ENCODE data around the gene NARF. TPM values are rescaled to one million over a fixed set of nuclear protein-coding genes. Genes with fewer than 3 reads are reported as not detected.
"Not testable (repeated sequence)": the region's sequence is repeated elsewhere in the genome, so short reads cannot be mapped to it uniquely, and the experiment has no call there.

The NARF gene
- total and polyA plus RNA-seq, 9 donors: 29.6 to 52.7 (median 47.5) TPM

- 61 to 65% (median 65%) methylated on average over 21 of the region's 21 CpGs for WGBS, 3 donors
- Histone ChIP-seq H3K9me3 (no peaks in the 10 kb centered on the region), H3K4me1 (ENCODE audit: insufficient read depth) (no peaks in the 10 kb centered on the region), H3K27ac (no peak overlapping the region), H3K36me3 (no peaks in the 10 kb centered on the region), H3K27me3 (no peaks in the 10 kb centered on the region), H3K4me3 (no peak overlapping the region)
- no peak for DNase-seq
- intact Hi-C loops (cut with DNase I): no loop called here
- TF ChIP-seq POLR2A (IDR thresholded peaks at IDR 0.05) (no peak), EP300 (IDR thresholded peaks at IDR 0.05) (no peak), CTCF (IDR thresholded peaks at IDR 0.05) (no peak)
Measured at GRCh38 chr17:82503728-82504308, 45.3 kb downstream of the NARF start.

- no peak for DNase-seq
- intact Hi-C loops (cut with DNase I): no loop called here
- Histone ChIP-seq H3K27me3 (no peaks in the 10 kb centered on the region), H3K4me1 (ENCODE audit: insufficient read depth) (no peaks in the 10 kb centered on the region), H3K4me3 (no peak overlapping the region), H3K27ac (no peak overlapping the region), H3K9me3 (no peaks in the 10 kb centered on the region), H3K36me3 (no peaks in the 10 kb centered on the region)
- no peak for TF ChIP-seq POLR2A (IDR thresholded peaks at IDR 0.05)
- TF ChIP-seq EP300 (IDR thresholded peaks at IDR 0.05): no peak
- TF ChIP-seq CTCF (IDR thresholded peaks at IDR 0.05): no peak
- 81 to 85% (median 84%) methylated on average over 6 of the region's 6 CpGs for WGBS, 3 donors
Measured at GRCh38 chr17:82505296-82505695, 46.8 kb downstream of the NARF start.

- WGBS, 3 donors: 69 to 73% (median 72%) methylated on average over 7 of the region's 7 CpGs
Measured at GRCh38 chr17:82506402-82506801, 47.9 kb downstream of the NARF start.

GRCh38 chr17:82507631-82508175, 49.2 kb downstream of the NARF start:
- no peaks in the 10 kb centered on the region for H3K4me1 ChIP-seq (ENCODE audit: insufficient read depth)
- no peak for DNase-seq
- 78 to 86% (median 83%) methylated on average over 7 of the region's 7 CpGs for WGBS, 3 donors
- no peaks in the 10 kb centered on the region for H3K27me3 ChIP-seq
- no peak overlapping the region for H3K27ac ChIP-seq
- no peaks in the 10 kb centered on the region for H3K36me3 ChIP-seq
- TF ChIP-seq POLR2A (IDR thresholded peaks at IDR 0.05): no peak
- no peak for TF ChIP-seq CTCF (IDR thresholded peaks at IDR 0.05)
- TF ChIP-seq EP300 (IDR thresholded peaks at IDR 0.05): no peak
- H3K4me3 ChIP-seq: no peak overlapping the region
- intact Hi-C loops (cut with DNase I): no loop called here
- no peaks in the 10 kb centered on the region for H3K9me3 ChIP-seq

More at GRCh38 chr17:82506402-82506801, 47.9 kb downstream of the NARF start:
- intact Hi-C loops (cut with DNase I); H3K9me3 ChIP-seq; H3K4me1 ChIP-seq (ENCODE audit: insufficient read depth); H3K27me3 ChIP-seq; H3K27ac ChIP-seq; DNase-seq; H3K36me3 ChIP-seq; H3K4me3 ChIP-seq: not testable (repeated sequence)

- WGBS, 3 donors: 85 to 91% (median 88%) methylated on average over 5 of the region's 5 CpGs
- not testable (repeated sequence) for H3K4me3 ChIP-seq
Measured at GRCh38 chr17:82511642-82512041, 53.1 kb downstream of the NARF start.

GRCh38 chr17:82513864-82514263, 55.3 kb downstream of the NARF start:
- WGBS, 3 donors: 86 to 94% (median 93%) methylated on average over 10 of the region's 10 CpGs
- H3K9me3 ChIP-seq; DNase-seq; intact Hi-C loops (cut with DNase I); H3K4me3 ChIP-seq; H3K27me3 ChIP-seq; H3K4me1 ChIP-seq (ENCODE audit: insufficient read depth); H3K27ac ChIP-seq; H3K36me3 ChIP-seq: not testable (repeated sequence)

More at GRCh38 chr17:82511642-82512041, 53.1 kb downstream of the NARF start:
- H3K4me1 ChIP-seq (ENCODE audit: insufficient read depth); intact Hi-C loops (cut with DNase I); H3K27ac ChIP-seq; H3K27me3 ChIP-seq; H3K36me3 ChIP-seq; H3K9me3 ChIP-seq; DNase-seq: not testable (repeated sequence)
